HT1080 (cell line): Measurements from ENCODE around the gene NALCN. TPM values are rescaled to one million over a fixed set of nuclear protein-coding genes. Genes with fewer than 3 reads are reported as not detected.

Experiments used
- DNase-seq: peaks from one replicate; pipeline ENCODE4 v3.0.0-alpha.2; 2015; ENCODE audit warnings: low read depth
- polyA plus RNA-seq, 2 experiments: library from polyadenylated mRNA; depleted of rRNA; stranded (reverse); fragments of >200 nt; gene quantifications; 2 replicates each; pipeline ENCODE4 v1.2.3, GENCODE V29; 2015
- total RNA-seq: library from RNA; depleted of rRNA; stranded (reverse); fragments of >200 nt; shearing (Covaris generic); gene quantifications from 2 replicates; pipeline ENCODE4 v1.2.3, GENCODE V29; 2014; rRNA removed

The NALCN gene
- total RNA-seq = 3.1 and 3.3 TPM in 2 replicates
- polyA plus RNA-seq (2015; cell fraction: cytosol; rRNA removed) = 4.6 and 5.6 TPM in 2 replicates
- 3.1 and 4.1 TPM in 2 replicates for polyA plus RNA-seq (2015; cell fraction: nucleus; rRNA removed)

DNA sequence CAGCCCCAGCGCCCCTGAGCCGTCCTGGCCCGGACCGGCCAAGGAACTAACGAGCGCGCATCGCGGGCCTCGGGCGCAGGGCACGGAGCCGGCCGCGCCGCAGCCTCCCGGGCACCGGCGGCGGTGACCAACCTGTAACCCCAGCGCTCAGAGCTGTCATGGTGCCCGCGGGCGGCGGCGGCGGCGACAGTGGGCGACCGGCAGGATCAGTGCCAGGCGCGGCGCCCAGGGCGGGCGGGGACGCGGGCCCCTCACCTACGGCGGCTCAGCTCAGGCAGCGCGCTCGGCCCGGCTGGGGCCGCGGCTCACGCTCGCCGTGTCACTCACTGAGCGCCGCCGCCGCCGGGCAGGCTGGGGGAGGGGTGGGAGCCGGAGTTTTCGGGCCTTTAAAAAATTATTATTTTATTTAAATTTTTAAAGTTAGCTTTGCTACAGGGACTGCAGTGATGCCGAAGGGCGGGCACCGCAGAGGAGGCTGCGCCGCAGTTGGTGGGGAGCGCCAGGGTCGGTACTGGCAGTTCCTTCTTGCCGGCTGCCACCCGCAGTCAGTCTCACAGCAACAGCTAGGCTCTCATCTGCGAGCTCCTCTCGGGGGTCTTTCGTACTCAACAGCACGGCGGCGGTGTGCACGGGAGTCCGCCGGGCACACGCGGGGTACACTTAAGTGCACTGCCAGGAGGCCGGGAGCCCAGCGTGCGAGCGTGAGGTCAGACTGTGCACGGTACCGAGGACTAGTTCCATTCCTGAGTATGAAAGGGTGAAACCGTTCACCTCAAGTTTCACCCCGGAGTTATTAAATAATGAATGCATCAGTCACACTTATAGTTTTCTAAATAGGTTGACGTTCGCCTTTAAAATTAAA lies at the start of gene NALCN:
Gene NALCN (minus strand): TSS at position 328 of the 862 bp plus-strand sequence. CDS start 17,382 bp downstream, outside the sequence.
- DNase-seq = peak; percentile 34

DNA sequence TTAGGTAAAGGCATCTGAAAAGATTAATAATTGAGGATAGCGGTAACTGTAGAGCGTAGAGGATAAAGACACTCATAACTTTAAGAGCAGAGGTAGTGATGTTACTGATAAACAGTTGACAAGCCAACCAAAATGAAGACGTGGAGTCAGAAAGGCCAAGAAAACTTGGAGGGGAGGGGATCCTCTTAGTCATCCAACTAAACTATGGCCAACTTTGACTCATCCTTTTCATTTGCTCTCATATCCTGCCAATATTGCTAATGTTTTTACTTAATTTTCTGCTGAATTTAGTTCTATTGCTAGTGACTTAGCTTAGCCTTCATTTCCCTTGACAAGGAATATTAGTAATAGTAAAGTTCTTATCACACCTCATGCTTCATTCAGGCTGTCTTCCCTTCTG lies 49.6 kb upstream of the NALCN start:
- peak; percentile 69 for DNase-seq

- no peak for DNase-seq
These were observed 40.9 kb upstream of the NALCN start for GRCh38 chr13:101457176-101457575.

- peak; percentile 94 for DNase-seq
These were observed 39.6 kb upstream of the NALCN start for GRCh38 chr13:101455863-101456262.

- DNase-seq = peak; percentile 81
These were observed 38.5 kb upstream of the NALCN start for GRCh38 chr13:101454767-101455166.

GRCh38 chr13:101453784-101454201 lies 37.5 kb upstream of the NALCN start:
- DNase-seq = peak; percentile 29

- peak; percentile 57 for DNase-seq
These were observed 36.5 kb upstream of the NALCN start, which contains the start of gene ITGBL1 for GRCh38 chr13:101452519-101453485. Gene ITGBL1 (plus strand): TSS chr13:101452675. CDS start chr13:101452834, 159 bp downstream.

GRCh38 chr13:101451641-101452040 lies 35.3 kb upstream of the NALCN start:
- DNase-seq = no peak

DNA sequence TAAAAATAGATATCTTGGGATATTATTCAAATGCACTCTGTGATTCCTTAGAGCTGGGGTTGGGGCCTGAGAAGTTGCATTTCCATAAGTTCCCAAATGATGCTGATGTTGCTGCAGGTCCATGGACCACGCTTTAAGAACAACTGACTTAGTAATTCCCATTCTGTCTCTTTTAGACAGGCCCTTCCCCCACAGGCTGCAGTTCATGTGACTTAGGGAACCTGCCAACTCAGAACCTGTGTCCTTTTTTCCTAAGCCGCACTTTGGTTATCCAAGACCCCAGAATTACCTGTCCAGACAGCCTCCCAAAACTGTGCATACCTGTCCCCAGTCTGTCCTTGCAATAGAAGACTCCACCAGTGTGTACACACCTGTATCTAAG lies 34.4 kb upstream of the NALCN start:
- DNase-seq = no peak

- DNase-seq = peak; percentile 95
These were observed 33.8 kb upstream of the NALCN start for GRCh38 chr13:101449790-101450748.

DNA sequence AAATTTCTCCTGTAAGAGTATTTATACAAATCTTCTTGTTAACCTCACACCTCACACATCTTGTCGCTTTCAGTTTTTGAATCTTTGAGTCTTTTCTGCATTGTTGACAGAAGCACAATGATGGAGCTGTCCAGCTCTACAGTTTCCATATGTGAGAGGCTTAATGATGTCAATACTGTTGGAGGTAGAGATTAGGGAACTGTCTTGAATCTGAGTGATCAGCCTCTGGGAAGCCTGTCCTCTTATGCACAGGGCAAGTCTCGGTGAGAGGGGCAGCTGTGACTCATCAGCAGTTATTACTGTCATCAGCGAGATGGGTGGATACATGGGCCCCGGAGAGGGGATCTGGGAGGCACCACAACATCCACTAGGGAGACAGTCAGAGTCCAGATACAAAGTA lies 31.5 kb upstream of the NALCN start:
- DNase-seq = peak; percentile 67

DNA sequence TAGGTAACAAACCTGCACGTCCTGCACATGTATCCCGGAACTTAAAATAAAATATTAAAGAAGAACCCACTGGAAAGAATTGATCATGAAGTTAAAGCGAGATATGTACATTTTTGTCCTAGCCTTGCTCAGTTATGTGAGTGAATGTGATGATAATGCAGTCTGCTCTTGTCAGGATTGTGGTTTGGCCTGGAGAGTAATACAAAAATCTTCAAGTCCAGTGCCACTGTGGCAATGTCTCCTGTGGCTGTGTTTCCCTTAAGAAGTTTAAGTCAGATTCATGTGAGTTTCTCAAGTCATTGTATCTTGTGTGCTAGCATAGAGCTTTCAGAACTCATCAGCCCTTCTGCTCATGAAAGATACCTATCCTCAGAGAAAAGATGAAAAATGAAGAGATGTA lies 18.2 kb upstream of the NALCN start:
- DNase-seq = no peak

GRCh38 chr13:101433895-101434294 lies 17.6 kb upstream of the NALCN start:
- peak; percentile 52 for DNase-seq

- DNase-seq = peak; percentile 42
These were observed 13.4 kb upstream of the NALCN start for GRCh38 chr13:101429733-101430132.

DNA sequence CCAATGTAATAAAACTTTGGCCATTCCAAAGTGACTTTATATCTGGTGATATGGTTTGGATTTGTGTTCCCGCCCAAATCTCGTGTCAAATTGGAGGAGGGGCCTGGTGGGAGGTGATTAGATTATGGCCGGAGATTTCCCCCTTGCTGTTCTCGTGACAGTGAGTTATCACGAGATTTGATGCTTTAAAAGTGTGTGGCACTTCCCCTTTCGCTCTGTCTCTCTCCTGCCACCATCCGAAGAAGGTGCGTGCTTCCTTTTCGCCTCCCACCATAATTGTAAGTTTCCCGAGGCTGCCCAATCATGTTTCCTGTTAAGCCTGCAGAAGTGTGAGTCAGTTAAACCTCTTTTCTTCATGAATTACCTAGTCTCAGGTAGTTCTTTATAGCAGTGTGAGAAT lies 9.3 kb upstream of the NALCN start:
- no peak for DNase-seq

DNA sequence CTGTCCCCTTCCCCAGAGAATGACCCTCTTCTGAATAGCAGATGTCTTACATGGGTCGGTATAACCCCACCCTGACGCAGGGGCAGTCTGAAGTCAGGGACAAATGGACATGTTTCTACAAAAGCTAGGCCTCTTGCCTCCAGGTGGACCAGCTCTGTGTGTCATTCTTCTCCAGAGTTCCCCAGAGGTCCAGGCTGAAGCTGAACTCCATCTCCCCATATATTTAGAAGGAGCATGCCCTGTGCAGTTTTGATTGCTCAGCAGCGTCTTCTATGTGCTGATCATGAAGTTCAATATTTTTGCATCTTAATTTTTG lies 8.8 kb upstream of the NALCN start:
- no peak for DNase-seq

GRCh38 chr13:101424381-101425155 lies 8.3 kb upstream of the NALCN start:
- peak; percentile 55 for DNase-seq

- no peak for DNase-seq
These were observed 7.6 kb upstream of the NALCN start for GRCh38 chr13:101423872-101424271.

GRCh38 chr13:101417501-101417900 lies 1.2 kb upstream of the NALCN start:
- no peak for DNase-seq

- peak; percentile 66 for DNase-seq
These were observed 717 bp upstream of the NALCN start for GRCh38 chr13:101417043-101417406.
